Ovary (tissue), 9 donors: ENCODE data around the gene KRT35. TPM values are rescaled to one million over a fixed set of nuclear protein-coding genes. Genes with fewer than 3 reads are reported as not detected.

ENCODE experiments used
- DNase-seq, 5 donors: peaks; one replicate each; pipeline ENCODE4 v3.0.0-alpha.2; 2019 to 2020
- H3K27ac ChIP-seq, 2 donors: fragments of 200-600 bp; one replicate each; pipeline versions ENCODE4 v1.5.1 to v1.8.0; 2019 to 2022
- H3K27me3 ChIP-seq: fragments of 200-600 bp; one replicate; pipeline ENCODE4 v1.8.0; 2022
- H3K36me3 ChIP-seq: fragments of 200-600 bp; sonication (generic); one replicate; pipeline ENCODE4 v1.5.1; 2019
- H3K4me1 ChIP-seq: one replicate; pipeline ENCODE4 v1.8.1; 2013; ENCODE audit warnings: mild to moderate bottlenecking, moderate library complexity; ENCODE audit not compliant: insufficient read depth
- H3K4me3 ChIP-seq: fragments of 200-600 bp; sonication (generic); one replicate; pipeline ENCODE4 v1.5.1; 2017
- H3K9me3 ChIP-seq, 2 donors: fragments of 200-600 bp in 1 of 2; sonication (generic) in 1 of 2; one replicate each; pipeline versions ENCODE4 v1.5.1 to v1.8.1; 2013 to 2019; ENCODE audit warnings: mild to moderate bottlenecking in 1 of 2, moderate library complexity in 1 of 2
- EP300 ChIP-seq: sonication (generic); formaldehyde crosslinking; IDR thresholded peaks from one replicate; pipeline ENCODE4 v1.6.1; 2017; ENCODE audit warnings: antibody characterized with exemption
- POLR2A ChIP-seq: fragments of 450-650 bp; IDR thresholded peaks from one replicate; pipeline ENCODE4 v1.6.1; 2017; ENCODE audit warnings: antibody characterized with exemption, mild to moderate bottlenecking, moderate library complexity
- WGBS, 3 donors: extraction: QIAGEN DNeasy Blood & Tissue Kit in 1 of 3; methylation state at CpG; one replicate each; pipeline versions ENCODE4 v1.1.5 to v1.1.7; 2013 to 2017; 5-methylcytosine and 5-hydroxymethylcytosine counted together
- intact Hi-C, 4 donors: fragments of 100-400 bp; cut with DNase I; formaldehyde crosslinking; loops; one replicate each; pipeline versions ENCODE4 v1.11.0 to v1.15.1; 2022 to 2023
- polyA plus RNA-seq, 2 donors: library from polyadenylated mRNA; stranded (reverse); fragments of 200-250 nt in 1 of 2; fragments of 350-450 nt in 1 of 2; fragmentation: Illumina TruSeq in 1 of 2; extraction: RNeasy Lipid Tissue Mini Kit (QIAGEN cat#74804) in 1 of 2; gene quantifications; one replicate each; pipeline ENCODE4 v1.2.3, GENCODE V29; 2013 to 2014
- total RNA-seq, 7 donors: library from RNA; depleted of rRNA in 2 of 7; stranded (reverse); fragments of >200 nt in 2 of 7; fragmentation: NEBNext Ultra II Directional in 3 of 7; extraction: Animal tissue kit (Norgen Biotek cat#: 25700) in 3 of 7; gene quantifications; one replicate each; pipeline versions ENCODE4 v1.1.0 to v1.2.4, GENCODE V29; 2016 to 2023
- TF ChIP-seq, protein P1 (sequence below), 3 donors: fragments of 450-650 bp in 2 of 3; fragments of 200-600 bp in 1 of 3; IDR thresholded peaks; one replicate each; pipeline versions ENCODE4 v1.5.1 to v1.8.0; 2016 to 2022; ENCODE audit warnings: antibody characterized with exemption in 3 of 3, mild to moderate bottlenecking in 1 of 3
- donor health status: DM: no; HTN: no; CAD: no; lungs with moderate emphysema.
- donor health status: DM: no; HTN: no; CAD: no.
- donor health status: Bipolar disorder and iron deficiency.
- donor health status: DM: yes; HTN: yes; CAD: no.
- donor health status: DM: no; HTN: no; CAD: no.
- donor health status: DM: yes; HTN: yes; CAD: no.

Gene KRT35
- total and polyA plus RNA-seq, 9 donors = not detected

DNA sequence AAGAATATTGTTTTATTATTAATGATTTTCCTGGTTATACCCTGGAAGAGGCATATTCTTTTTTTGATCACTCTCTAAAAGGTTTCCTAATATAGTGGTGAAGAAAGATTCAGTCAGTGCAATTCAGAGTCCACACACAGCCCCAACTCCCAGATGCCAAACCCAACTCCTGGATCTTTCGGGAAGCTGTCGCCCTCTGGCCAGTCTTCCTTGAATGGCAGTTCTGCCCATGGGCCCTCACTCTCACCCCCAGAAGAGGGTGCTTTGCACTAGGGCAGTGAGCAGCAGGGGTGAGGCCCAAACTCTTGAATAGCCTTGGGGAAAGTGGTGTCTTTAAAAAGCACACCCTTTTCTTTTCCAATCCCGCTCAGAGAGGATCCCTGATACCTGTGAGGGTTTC, 24.7 kb downstream of the KRT35 start:
- no peaks in the 10 kb centered on the region for H3K27me3 ChIP-seq
- H3K36me3 ChIP-seq = no peaks in the 10 kb centered on the region
- 87 to 98% (median 93%) methylated on average over 3 of the region's 3 CpGs for WGBS, 3 donors
- no peak overlapping the region for H3K4me3 ChIP-seq
- intact Hi-C loops = no loop called here
- DNase-seq = no peak
- no peaks in the 10 kb centered on the region for H3K9me3 ChIP-seq
- TF ChIP-seq, protein P1, sequence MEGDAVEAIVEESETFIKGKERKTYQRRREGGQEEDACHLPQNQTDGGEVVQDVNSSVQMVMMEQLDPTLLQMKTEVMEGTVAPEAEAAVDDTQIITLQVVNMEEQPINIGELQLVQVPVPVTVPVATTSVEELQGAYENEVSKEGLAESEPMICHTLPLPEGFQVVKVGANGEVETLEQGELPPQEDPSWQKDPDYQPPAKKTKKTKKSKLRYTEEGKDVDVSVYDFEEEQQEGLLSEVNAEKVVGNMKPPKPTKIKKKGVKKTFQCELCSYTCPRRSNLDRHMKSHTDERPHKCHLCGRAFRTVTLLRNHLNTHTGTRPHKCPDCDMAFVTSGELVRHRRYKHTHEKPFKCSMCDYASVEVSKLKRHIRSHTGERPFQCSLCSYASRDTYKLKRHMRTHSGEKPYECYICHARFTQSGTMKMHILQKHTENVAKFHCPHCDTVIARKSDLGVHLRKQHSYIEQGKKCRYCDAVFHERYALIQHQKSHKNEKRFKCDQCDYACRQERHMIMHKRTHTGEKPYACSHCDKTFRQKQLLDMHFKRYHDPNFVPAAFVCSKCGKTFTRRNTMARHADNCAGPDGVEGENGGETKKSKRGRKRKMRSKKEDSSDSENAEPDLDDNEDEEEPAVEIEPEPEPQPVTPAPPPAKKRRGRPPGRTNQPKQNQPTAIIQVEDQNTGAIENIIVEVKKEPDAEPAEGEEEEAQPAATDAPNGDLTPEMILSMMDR (IDR thresholded peaks at IDR 0.05) = no peak
- H3K27ac ChIP-seq = no peak overlapping the region
- H3K4me1 ChIP-seq = no peaks in the 10 kb centered on the region

DNA sequence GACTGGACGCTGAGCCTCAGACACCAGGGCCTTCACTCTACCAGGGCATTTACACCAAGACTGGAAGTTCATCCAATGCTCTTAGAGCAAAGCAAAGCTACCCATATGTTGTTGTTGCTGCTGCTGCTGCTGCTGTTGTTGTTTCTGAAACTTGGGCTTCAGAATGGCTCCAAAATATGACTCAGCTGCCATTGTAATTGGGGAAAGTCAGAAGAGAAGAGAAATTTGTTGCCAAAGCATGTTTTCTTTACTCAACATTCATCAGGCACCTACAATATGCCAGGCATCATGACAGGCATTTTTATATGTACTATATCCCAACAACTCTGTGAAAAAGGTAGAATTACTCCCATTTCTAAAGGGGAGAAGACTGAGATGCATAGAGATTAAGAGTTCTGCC, 25.7 kb downstream of the KRT35 start:
- TF ChIP-seq EP300 = no peak
- TF ChIP-seq, protein P1 (IDR thresholded peaks at IDR 0.05) = no peak
- no peak for TF ChIP-seq POLR2A
- Histone ChIP-seq H3K4me1 (no peaks in the 10 kb centered on the region), H3K4me3 (no peak overlapping the region), H3K36me3 (no peaks in the 10 kb centered on the region), H3K27me3 (no peaks in the 10 kb centered on the region), H3K27ac (no peak overlapping the region), H3K9me3 (no peaks in the 10 kb centered on the region)
- intact Hi-C loops = no loop called here
- 92 to 100% (median 100%) methylated on average over 1 of the region's 1 CpG for WGBS, 3 donors
- no peak for DNase-seq

DNA sequence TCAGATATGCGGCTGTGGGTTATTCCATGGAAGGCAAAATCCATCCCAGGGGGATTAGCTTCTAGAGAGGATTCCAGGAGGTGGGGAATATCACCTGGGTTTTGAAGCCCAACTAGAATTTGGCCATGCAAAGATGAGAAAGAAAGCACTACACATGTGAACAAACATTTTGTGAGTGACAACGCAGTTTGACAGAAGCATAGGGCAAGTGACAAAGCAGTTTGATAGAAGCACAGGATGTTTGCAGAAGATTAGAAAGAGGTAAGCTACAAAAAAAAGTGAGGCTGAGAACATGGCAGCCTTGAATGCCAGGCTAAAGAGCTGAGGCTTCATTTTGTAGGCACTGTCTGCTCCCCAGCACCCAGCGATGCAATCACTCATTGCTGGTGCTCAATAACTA, 27.9 kb downstream of the KRT35 start:
- no peaks in the 10 kb centered on the region for H3K4me1 ChIP-seq
- no peak for DNase-seq
- no peak for TF ChIP-seq POLR2A
- TF ChIP-seq EP300 = no peak
- TF ChIP-seq, protein P1 (IDR thresholded peaks at IDR 0.05) = no peak
- no peaks in the 10 kb centered on the region for H3K9me3 ChIP-seq
- no peak overlapping the region for H3K27ac ChIP-seq
- intact Hi-C loops = no loop called here
- no peaks in the 10 kb centered on the region for H3K27me3 ChIP-seq
- no peak overlapping the region for H3K4me3 ChIP-seq
- WGBS, 3 donors = 96 to 98% (median 97%) methylated on average over 3 of the region's 3 CpGs
- no peaks in the 10 kb centered on the region for H3K36me3 ChIP-seq

DNA sequence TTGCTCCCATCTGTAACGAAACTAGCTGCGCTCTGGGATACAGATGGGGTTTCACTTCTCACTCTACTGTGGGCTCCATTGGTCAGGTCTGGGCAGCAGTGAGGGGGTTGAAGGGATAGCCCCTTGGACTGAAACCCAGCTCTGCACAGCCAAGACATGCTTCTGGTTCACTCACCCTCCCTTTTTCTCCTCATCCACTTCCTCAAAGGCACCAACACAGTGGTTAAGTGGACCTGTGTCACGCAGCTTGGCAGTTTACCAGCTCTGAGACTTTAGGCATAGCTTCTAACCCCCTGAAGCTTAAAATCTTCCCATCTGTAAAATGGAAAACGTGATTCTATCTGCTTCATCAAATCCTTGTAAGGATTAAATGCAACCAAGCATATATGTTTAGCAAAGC, 28.7 kb downstream of the KRT35 start:
- Histone ChIP-seq H3K9me3 (no peaks in the 10 kb centered on the region), H3K36me3 (no peaks in the 10 kb centered on the region), H3K27me3 (no peaks in the 10 kb centered on the region), H3K4me3 (no peak overlapping the region), H3K27ac (no peak overlapping the region), H3K4me1 (no peaks in the 10 kb centered on the region)
- no peak for DNase-seq
- intact Hi-C loops = no loop called here
- TF ChIP-seq EP300 (no peak), POLR2A (no peak)
- TF ChIP-seq, protein P1 (IDR thresholded peaks at IDR 0.05) = no peak
- WGBS, 3 donors = 67 to 80% (median 77%) methylated on average over 4 of the region's 4 CpGs
